HUES6 (cell line): ENCODE measurements around the gene RALGAPB.
"Not testable (repeated sequence)": the region's sequence is repeated elsewhere in the genome, so short reads cannot be mapped to it uniquely, and the experiment has no call there.

Experiments
- H3K27ac ChIP-seq: 2 replicates; pipeline ENCODE4 v1.7.0; 2013; ENCODE audit warnings: low read depth, mild to moderate bottlenecking, low read length, inconsistent platforms
- H3K27me3 ChIP-seq: 2 replicates; pipeline ENCODE4 v1.6.1; 2013; ENCODE audit warnings: low read length; ENCODE audit not compliant: control insufficient read depth, insufficient read depth
- H3K36me3 ChIP-seq: 2 replicates; pipeline ENCODE4 v1.6.1; 2013; ENCODE audit warnings: low read length; ENCODE audit not compliant: control insufficient read depth, insufficient read depth
- H3K4me1 ChIP-seq: 2 replicates; pipeline ENCODE4 v1.6.1; 2013; ENCODE audit warnings: low read length; ENCODE audit not compliant: control insufficient read depth, insufficient read depth
- H3K4me3 ChIP-seq: 2 replicates; pipeline ENCODE4 v1.5.1; 2013; ENCODE audit warnings: low read depth, low read length
- H3K9ac ChIP-seq: one replicate; pipeline ENCODE4 v1.6.1; 2013; ENCODE audit warnings: mild to moderate bottlenecking, low read length
- H3K9me3 ChIP-seq: 2 replicates; pipeline ENCODE4 v1.6.1; 2013; ENCODE audit warnings: low read depth, low read length; ENCODE audit not compliant: control insufficient read depth, insufficient read depth

RALGAPB gene

GRCh38 chr20:38461167-38461566 lies 11.5 kb upstream of the RALGAPB start:
- H3K4me1 ChIP-seq, H3K9me3 ChIP-seq, H3K9ac ChIP-seq, H3K27ac ChIP-seq, H3K36me3 ChIP-seq, H3K27me3 ChIP-seq, H3K4me3 ChIP-seq: not testable (repeated sequence)

- H3K4me3 ChIP-seq, H3K9me3 ChIP-seq, H3K27ac ChIP-seq, H3K36me3 ChIP-seq, H3K27me3 ChIP-seq, H3K4me1 ChIP-seq, H3K9ac ChIP-seq: not testable (repeated sequence)
Observed at GRCh38 chr20:38461569-38461968, 11.1 kb upstream of the RALGAPB start.

GRCh38 chr20:38466171-38466570 lies 6.5 kb upstream of the RALGAPB start:
- Histone ChIP-seq H3K27ac (no peak overlapping the region), H3K4me3 (no peak overlapping the region), H3K9ac (no peak overlapping the region), H3K9me3 (peaks cover 2% of the 10 kb centered on the region; the same call in 1 of the 2 replicates), H3K36me3 (no peaks in the 10 kb centered on the region), H3K4me1 (no peaks in the 10 kb centered on the region), H3K27me3 (no peaks in the 10 kb centered on the region)

- H3K36me3 ChIP-seq = no peaks in the 10 kb centered on the region
- H3K27ac ChIP-seq = no peak overlapping the region
- H3K4me3 ChIP-seq = no peak overlapping the region
- no peak overlapping the region for H3K9ac ChIP-seq
- H3K4me1 ChIP-seq = peaks cover 4% of the 10 kb centered on the region; the same call in 1 of the 2 replicates
- peaks cover 2% of the 10 kb centered on the region; the same call in 1 of the 2 replicates for H3K9me3 ChIP-seq
- H3K27me3 ChIP-seq = no peaks in the 10 kb centered on the region
Observed at GRCh38 chr20:38466983-38467382, 5.7 kb upstream of the RALGAPB start.

- Histone ChIP-seq H3K36me3 (no peaks in the 10 kb centered on the region), H3K9ac (no peak overlapping the region), H3K27me3 (no peaks in the 10 kb centered on the region), H3K4me1 (peaks cover 8% of the 10 kb centered on the region), H3K4me3 (no peak overlapping the region), H3K27ac (no peak overlapping the region), H3K9me3 (no peaks in the 10 kb centered on the region)
Observed at GRCh38 chr20:38471245-38471644, 1.4 kb upstream of the RALGAPB start.

DNA sequence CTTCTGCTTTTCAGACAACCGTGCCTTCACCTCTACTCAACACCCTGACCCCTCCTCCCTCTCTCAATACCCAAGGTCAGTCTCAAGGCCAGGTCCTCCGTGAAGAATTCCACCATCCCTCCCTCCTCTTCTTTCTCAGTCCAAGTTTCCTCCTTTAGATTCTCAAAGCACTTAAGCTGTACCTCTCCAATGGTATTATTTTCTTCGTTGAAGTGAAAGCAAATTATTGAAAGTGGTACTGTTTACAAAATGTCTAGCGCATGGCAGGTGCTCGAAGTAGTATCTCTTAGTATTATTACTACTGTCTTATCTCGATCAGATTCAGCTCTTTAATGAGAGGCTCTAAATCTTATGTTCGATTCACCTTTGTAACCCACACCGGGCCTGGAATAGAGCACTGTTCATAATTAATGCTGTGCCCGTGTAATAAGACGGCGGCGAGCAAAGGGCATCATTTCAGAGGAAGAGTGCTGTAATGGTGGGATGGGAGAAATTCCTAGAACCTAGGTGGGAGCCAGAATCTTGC lies 593 bp upstream of the RALGAPB start:
- Histone ChIP-seq H3K4me3 (peak overlapping the region; percentile 98), H3K9me3 (no peaks in the 10 kb centered on the region), H3K27me3 (no peaks in the 10 kb centered on the region), H3K36me3 (no peaks in the 10 kb centered on the region), H3K9ac (peak overlapping the region; percentile 70), H3K4me1 (peaks cover 8% of the 10 kb centered on the region), H3K27ac (0 out of 2 replicates have a peak overlapping the region, but pooled peaks have one; percentile 29)

- Histone ChIP-seq H3K9ac (peak overlapping the region; percentile 80), H3K27me3 (no peaks in the 10 kb centered on the region), H3K4me1 (peaks cover 8% of the 10 kb centered on the region), H3K9me3 (no peaks in the 10 kb centered on the region), H3K27ac (peak overlapping the region; percentile 33; the same call in 1 of the 2 replicates), H3K4me3 (peak overlapping the region; percentile 98), H3K36me3 (no peaks in the 10 kb centered on the region)
Observed at GRCh38 chr20:38473367-38473795, 738 bp downstream of the RALGAPB start.

DNA sequence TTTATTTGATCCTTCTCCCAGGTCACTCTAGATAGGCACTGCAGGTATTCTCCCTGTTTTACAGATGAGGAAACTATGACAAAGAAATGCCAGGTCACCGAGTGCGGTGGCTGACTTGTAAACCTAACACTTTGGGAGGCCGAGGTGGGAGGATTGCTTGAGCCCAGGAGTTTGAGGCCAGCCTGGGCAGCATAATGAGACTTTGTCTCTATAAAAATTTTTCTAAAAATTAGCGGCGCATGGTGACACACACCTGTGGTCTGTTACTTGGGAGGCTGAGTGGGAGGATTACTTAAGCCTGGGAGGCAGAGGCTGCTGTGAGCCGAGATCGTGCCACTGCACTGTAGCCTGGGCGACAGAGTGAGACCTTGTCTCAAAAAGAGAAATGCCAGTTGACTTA lies 5.1 kb downstream of the RALGAPB start:
- no peaks in the 10 kb centered on the region; the same call in 1 of the 2 replicates for H3K4me1 ChIP-seq
- no peak overlapping the region for H3K9ac ChIP-seq
- H3K9me3 ChIP-seq = no peaks in the 10 kb centered on the region
- H3K36me3 ChIP-seq = peaks cover 3% of the 10 kb centered on the region
- H3K4me3 ChIP-seq = no peak overlapping the region
- H3K27me3 ChIP-seq = no peaks in the 10 kb centered on the region
- H3K27ac ChIP-seq = no peak overlapping the region

GRCh38 chr20:38479596-38479995 lies 7.0 kb downstream of the RALGAPB start:
- Histone ChIP-seq H3K27me3 (no peaks in the 10 kb centered on the region), H3K27ac (no peak overlapping the region), H3K4me1 (no peaks in the 10 kb centered on the region), H3K36me3 (peaks cover 9% of the 10 kb centered on the region), H3K9ac (no peak overlapping the region), H3K4me3 (no peak overlapping the region), H3K9me3 (no peaks in the 10 kb centered on the region)

DNA sequence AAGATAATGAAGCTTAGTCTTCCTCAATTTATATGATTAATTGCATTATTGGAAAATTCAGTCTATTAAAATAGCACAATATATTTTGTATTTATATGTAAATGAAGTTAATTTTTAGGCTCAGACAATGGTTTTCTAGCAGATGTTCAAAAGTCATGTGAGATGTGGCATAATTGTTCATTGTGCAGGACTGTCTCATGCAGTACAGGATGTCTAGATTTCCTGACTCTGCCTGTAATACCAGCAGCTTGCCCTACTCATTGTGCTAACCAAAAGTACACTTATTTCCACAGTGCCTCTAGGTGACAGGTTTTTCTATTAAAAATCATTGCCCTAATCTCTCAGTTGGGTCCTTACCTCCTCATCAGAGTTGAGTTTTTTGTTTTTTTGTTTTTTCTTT lies 12.4 kb downstream of the RALGAPB start:
- Histone ChIP-seq H3K9me3 (no peaks in the 10 kb centered on the region), H3K27ac (no peak overlapping the region), H3K9ac (no peak overlapping the region), H3K4me3 (no peak overlapping the region), H3K4me1 (no peaks in the 10 kb centered on the region), H3K27me3 (no peaks in the 10 kb centered on the region), H3K36me3 (peaks cover 29% of the 10 kb centered on the region)

- Histone ChIP-seq H3K9ac (no peak overlapping the region), H3K36me3 (peaks cover 52% of the 10 kb centered on the region), H3K27me3 (no peaks in the 10 kb centered on the region), H3K27ac (no peak overlapping the region), H3K9me3 (no peaks in the 10 kb centered on the region), H3K4me1 (no peaks in the 10 kb centered on the region), H3K4me3 (no peak overlapping the region)
Observed at GRCh38 chr20:38489181-38489580, 16.5 kb downstream of the RALGAPB start.
